D721Med (cell line): ENCODE results near the gene ZNF462.

Experiments used
- DNase-seq: peaks from one replicate; pipeline ENCODE4 v3.0.0; 2011; ENCODE audit warnings: low spot score; ENCODE audit not compliant: insufficient read length
- FAIRE-seq: peaks from 2 replicates; lab custom pipeline; 2011; peaks lifted over from hg19 to GRCh38; lab: Jason Lieb, UNC
- CTCF ChIP-seq: IDR thresholded peaks from 2 replicates; pipeline ENCODE4 v1.5.1; 2012; ENCODE audit warnings: mild to moderate bottlenecking, control low read depth; ENCODE audit not compliant: insufficient read depth; ENCODE audit errors: missing control alignments

ZNF462 gene

GRCh38 chr9:106928350-106928749 is 65.4 kb downstream of the ZNF462 start:
- no peak for TF ChIP-seq CTCF
- DNase-seq (no peak), FAIRE-seq (no peak)

GRCh38 chr9:106929471-106930177 is 66.7 kb downstream of the ZNF462 start:
- TF ChIP-seq CTCF: no peak
- DNase-seq (no peak), FAIRE-seq (no peak)

- FAIRE-seq: no peak
- no peak for DNase-seq
- no peak for TF ChIP-seq CTCF
These were observed 67.5 kb downstream of the ZNF462 start for GRCh38 chr9:106930477-106930876.

- no peak for TF ChIP-seq CTCF
- no peak for DNase-seq
These were observed 68.5 kb downstream of the ZNF462 start for GRCh38 chr9:106931466-106931865.

GRCh38 chr9:106932178-106932577 is 69.2 kb downstream of the ZNF462 start:
- no peak for DNase-seq
- FAIRE-seq: no peak
- TF ChIP-seq CTCF: no peak

More at GRCh38 chr9:106931466-106931865, 68.5 kb downstream of the ZNF462 start:
- no peak for FAIRE-seq

- no peak for TF ChIP-seq CTCF
- DNase-seq (no peak), FAIRE-seq (no peak)
These were observed 69.7 kb downstream of the ZNF462 start for GRCh38 chr9:106932675-106933074.

GRCh38 chr9:106933470-106933869 is 70.5 kb downstream of the ZNF462 start:
- TF ChIP-seq CTCF: no peak
- FAIRE-seq: no peak
- DNase-seq: no peak
